Left ventricle myocardium inferior (tissue), 1 donor: Measurements from ENCODE around the gene TJP3. TPM values are rescaled to one million over a fixed set of nuclear protein-coding genes. Genes with fewer than 3 reads are reported as not detected.

ENCODE experiments used
- DNase-seq: peaks from one replicate; pipeline ENCODE4 v3.0.0-alpha.2; 2020
- H3K27ac ChIP-seq: fragments of 200-600 bp; replicated peaks from 2 replicates; pipeline ENCODE4 v1.8.0; 2021
- H3K27me3 ChIP-seq: fragments of 200-600 bp; 2 replicates; pipeline ENCODE4 v1.8.0; 2021; ENCODE audit warnings: low read depth
- H3K36me3 ChIP-seq: fragments of 200-600 bp; 2 replicates; pipeline ENCODE4 v1.8.0; 2021
- H3K4me1 ChIP-seq: fragments of 200-600 bp; 2 replicates; pipeline ENCODE4 v1.8.0; 2021
- H3K4me3 ChIP-seq: fragments of 200-600 bp; 2 replicates; pipeline ENCODE4 v1.8.0; 2021; ENCODE audit warnings: mild to moderate bottlenecking, moderate library complexity
- H3K9me3 ChIP-seq: fragments of 200-600 bp; replicated peaks from 2 replicates; pipeline ENCODE4 v1.8.0; 2021
- intact Hi-C: fragments of 100-400 bp; cut with micrococcal nuclease; formaldehyde crosslinking; loops from one replicate; pipeline ENCODE4 v1.11.0; 2022
- total RNA-seq: library from RNA; stranded (reverse); fragmentation: NEBNext Ultra II Directional; extraction: Animal tissue kit (Norgen Biotek cat#: 25700); gene quantifications from one replicate; pipeline ENCODE4 v1.2.1, GENCODE V29; 2021
- TF ChIP-seq, protein P1 (sequence below): fragments of 200-600 bp; IDR thresholded peaks from 2 replicates; pipeline ENCODE4 v1.8.0; 2021; ENCODE audit warnings: antibody characterized with exemption, mild to moderate bottlenecking, borderline replicate concordance
- donor health status: DM: no; HTN: yes; CAD: no; lungs with severe emphysema.

TJP3 gene
- total RNA-seq, 1 donor from 2014 or later: not detected

DNA sequence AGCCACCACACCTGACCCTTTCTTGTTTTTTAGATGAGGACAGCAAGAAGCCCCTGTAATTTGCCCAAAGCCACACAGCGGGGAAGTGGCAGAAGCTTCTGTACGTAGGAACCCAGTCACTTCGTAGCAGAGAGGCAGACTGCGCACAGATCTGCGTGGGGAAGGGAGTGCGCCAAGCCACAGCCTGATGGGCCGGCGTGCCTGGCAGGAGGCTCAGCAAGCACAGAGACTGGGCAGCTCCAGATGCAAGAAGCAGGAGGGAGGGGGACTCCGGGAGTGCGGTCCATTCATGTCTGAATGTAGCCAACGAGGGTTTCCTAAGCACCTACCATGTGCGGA is 347 bp upstream of the TJP3 start:
- Histone ChIP-seq H3K27me3 (peaks cover 32% of the 10 kb centered on the region), H3K27ac (no peak overlapping the region), H3K9me3 (no peaks in the 10 kb centered on the region), H3K4me3 (no peak overlapping the region), H3K4me1 (peaks cover 15% of the 10 kb centered on the region), H3K36me3 (no peaks in the 10 kb centered on the region)
- no peak for DNase-seq
- intact Hi-C loops: no loop called here
- TF ChIP-seq, protein P1, sequence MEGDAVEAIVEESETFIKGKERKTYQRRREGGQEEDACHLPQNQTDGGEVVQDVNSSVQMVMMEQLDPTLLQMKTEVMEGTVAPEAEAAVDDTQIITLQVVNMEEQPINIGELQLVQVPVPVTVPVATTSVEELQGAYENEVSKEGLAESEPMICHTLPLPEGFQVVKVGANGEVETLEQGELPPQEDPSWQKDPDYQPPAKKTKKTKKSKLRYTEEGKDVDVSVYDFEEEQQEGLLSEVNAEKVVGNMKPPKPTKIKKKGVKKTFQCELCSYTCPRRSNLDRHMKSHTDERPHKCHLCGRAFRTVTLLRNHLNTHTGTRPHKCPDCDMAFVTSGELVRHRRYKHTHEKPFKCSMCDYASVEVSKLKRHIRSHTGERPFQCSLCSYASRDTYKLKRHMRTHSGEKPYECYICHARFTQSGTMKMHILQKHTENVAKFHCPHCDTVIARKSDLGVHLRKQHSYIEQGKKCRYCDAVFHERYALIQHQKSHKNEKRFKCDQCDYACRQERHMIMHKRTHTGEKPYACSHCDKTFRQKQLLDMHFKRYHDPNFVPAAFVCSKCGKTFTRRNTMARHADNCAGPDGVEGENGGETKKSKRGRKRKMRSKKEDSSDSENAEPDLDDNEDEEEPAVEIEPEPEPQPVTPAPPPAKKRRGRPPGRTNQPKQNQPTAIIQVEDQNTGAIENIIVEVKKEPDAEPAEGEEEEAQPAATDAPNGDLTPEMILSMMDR: no peak

DNA sequence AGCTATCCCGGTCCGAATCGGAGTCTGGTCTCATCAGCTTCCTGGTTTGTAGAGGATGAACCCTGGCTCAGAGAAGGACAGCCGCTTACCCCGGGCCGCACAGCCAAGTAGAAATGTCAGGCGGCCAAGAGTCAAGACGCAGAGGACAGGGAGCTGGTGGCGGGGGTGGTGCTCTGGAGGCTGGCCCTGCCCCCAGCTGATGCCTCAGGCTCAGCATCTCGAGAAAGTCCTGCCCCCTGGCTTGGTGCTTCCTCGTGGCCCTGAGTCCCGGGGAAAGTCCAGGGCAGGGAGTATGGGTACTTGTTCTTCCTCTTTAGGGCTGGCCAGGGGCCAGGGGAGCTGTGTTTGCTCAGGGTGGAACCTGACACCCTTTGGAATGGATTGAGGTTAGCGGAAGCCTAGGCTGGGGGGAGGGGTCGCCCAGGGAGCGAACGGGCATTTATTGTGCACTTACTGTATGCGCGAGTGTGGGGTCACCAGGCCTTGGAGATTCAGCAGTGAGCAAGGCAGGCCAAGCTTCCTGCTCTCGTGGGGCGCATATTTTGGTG is 2.2 kb downstream of the TJP3 start:
- Histone ChIP-seq H3K4me1 (peaks cover 20% of the 10 kb centered on the region), H3K27me3 (peaks cover 25% of the 10 kb centered on the region), H3K27ac (no peak overlapping the region), H3K36me3 (no peaks in the 10 kb centered on the region), H3K4me3 (no peak overlapping the region), H3K9me3 (no peaks in the 10 kb centered on the region)
- peak; percentile 68 for DNase-seq
- intact Hi-C loops: no loop called here
- TF ChIP-seq, protein P1: no peak

- intact Hi-C loops: no loop called here
- H3K9me3 ChIP-seq: no peaks in the 10 kb centered on the region
- H3K4me3 ChIP-seq: no peak overlapping the region
- H3K27me3 ChIP-seq: peaks cover 5% of the 10 kb centered on the region
- no peaks in the 10 kb centered on the region for H3K36me3 ChIP-seq
- peaks cover 16% of the 10 kb centered on the region for H3K4me1 ChIP-seq
- DNase-seq: no peak
- H3K27ac ChIP-seq: no peak overlapping the region
- TF ChIP-seq, protein P1: no peak
These were observed 4.8 kb downstream of the TJP3 start for GRCh38 chr19:3712663-3713611.

DNA sequence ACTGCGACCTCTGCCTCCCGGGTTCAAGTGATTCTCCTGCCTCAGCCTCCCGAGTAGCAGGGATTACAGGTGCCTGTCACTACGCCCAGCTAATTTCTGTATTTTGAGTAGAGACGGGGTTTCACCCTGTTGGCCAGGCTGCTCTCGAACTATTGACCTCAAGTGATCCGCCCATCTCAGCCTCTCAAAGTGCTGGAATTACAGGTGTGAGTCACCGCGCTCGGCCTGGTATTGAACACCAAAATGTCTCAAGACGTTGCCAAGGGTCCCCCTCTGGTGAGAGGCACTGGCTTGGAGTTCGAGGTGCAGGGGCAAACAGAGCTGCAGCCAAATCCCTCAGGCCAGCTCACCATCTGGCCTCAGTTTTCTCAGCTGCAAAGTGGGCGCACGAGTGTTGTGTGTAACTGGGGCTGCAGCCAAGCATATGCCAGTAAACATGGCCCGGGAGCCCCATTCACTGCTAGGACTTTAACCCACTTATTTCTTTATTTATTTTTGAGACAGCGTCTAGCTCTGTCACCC is 8.0 kb downstream of the TJP3 start:
- Histone ChIP-seq H3K4me1 (peaks cover 21% of the 10 kb centered on the region), H3K9me3 (no peaks in the 10 kb centered on the region), H3K4me3 (no peak overlapping the region), H3K36me3 (no peaks in the 10 kb centered on the region), H3K27ac (no peak overlapping the region), H3K27me3 (peaks cover 30% of the 10 kb centered on the region)
- TF ChIP-seq, protein P1: no peak
- DNase-seq: no peak
- intact Hi-C loops: no loop called here

GRCh38 chr19:3719868-3720267 is 11.7 kb downstream of the TJP3 start:
- Histone ChIP-seq H3K36me3 (no peaks in the 10 kb centered on the region), H3K27ac (no peak overlapping the region), H3K27me3 (peaks cover 66% of the 10 kb centered on the region), H3K4me1 (peaks cover 25% of the 10 kb centered on the region), H3K4me3 (no peak overlapping the region), H3K9me3 (no peaks in the 10 kb centered on the region)
- TF ChIP-seq, protein P1: no peak
- intact Hi-C loops: no loop called here
- no peak for DNase-seq
